DND-41 (cell line): ENCODE measurements around the gene PPFIBP2.

Source experiments
- CTCF ChIP-seq: IDR thresholded peaks from 2 replicates; pipeline ENCODE4 v1.5.1; 2012; ENCODE audit warnings: borderline replicate concordance, low read length, moderate library complexity, mild to moderate bottlenecking; ENCODE audit not compliant: poor library complexity, severe bottlenecking; ENCODE audit errors: extremely low read depth
- EZH2 ChIP-seq: IDR thresholded peaks from 3 replicates; pipeline ENCODE4 v1.6.1; 2012; ENCODE audit warnings: borderline replicate concordance, low read depth, mild to moderate bottlenecking, moderate library complexity, low read length, inconsistent platforms; ENCODE audit not compliant: severe bottlenecking

- TF ChIP-seq CTCF, result no peak
- TF ChIP-seq EZH2, result no peak
Observed at GRCh38 chr11:7486781-7487140, 27.0 kb upstream of the PPFIBP2 start.
